ENCODE data around the gene SLC7A6.
"Not testable (repeated sequence)": the region's sequence is repeated elsewhere in the genome, so short reads cannot be mapped to it uniquely, and the experiment has no call there.

SLC7A6 gene

DNA sequence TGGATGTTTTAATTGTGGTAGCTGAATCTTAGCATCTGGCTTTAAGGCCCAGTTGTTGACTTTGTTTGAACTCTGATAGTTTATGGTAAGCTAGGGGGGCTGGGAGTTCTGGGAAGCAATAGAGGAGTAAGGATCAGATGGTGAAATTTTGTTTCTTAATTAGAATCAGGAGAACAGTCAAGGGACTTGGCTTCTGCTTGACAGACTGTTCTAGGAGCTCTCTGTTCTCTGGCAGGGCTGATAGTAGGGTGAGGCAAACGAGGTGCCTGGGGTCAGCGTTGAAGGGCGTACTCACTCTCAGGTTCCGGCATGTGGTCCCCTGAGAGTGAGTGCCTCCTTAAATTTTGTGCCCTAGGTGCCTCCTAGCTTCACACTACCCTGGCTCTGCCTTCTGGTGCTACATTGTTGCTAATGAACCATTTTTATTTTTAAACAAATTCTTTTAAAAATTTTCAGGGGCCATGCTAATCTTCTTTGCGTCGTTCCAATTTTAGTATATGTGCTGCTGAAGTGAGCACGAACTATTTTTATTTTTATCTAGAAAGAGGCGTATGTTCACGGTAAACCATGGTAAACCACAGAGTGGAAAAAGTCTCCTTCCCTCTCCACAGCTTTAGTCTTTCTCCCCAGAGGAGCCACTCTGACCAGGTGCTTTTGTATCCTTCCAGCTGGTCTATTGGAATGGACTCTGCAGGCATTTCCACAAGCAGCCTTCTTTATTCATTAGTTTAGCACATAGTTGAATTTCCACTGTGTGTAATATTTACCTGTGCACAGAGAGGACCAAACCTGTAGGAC, 19.7 kb downstream of the SLC7A6 start:
- peak; percentile 62 for DNase-seq (ENCODE audit: low read depth)

GRCh38 chr16:68284847-68285246, 20.5 kb downstream of the SLC7A6 start:
- DNase-seq (ENCODE audit: low read depth): no peak

DNA sequence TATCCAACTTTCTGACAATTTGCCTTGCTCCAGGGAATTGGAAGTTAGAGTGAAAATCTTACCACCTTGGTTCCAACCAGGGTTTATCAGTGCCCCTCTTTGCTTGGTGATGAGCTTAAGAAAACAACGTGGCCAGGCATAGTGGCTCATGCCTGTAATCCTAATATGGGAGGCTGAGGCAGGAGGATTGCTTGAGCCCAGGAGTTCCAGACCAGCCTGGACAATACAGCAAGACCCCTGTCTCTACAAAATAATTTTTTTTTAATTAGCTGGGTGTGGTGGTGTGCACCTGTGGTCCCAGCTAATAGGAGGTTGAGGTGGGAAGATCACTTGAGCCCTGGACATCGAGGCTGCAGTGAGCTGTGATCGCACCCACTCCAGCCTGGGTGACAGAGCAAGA, 21.4 kb downstream of the SLC7A6 start:
- DNase-seq (ENCODE audit: low read depth): no peak

- no peak for DNase-seq (ENCODE audit: low read depth)
These were observed 22.1 kb downstream of the SLC7A6 start for GRCh38 chr16:68286153-68287074.

GRCh38 chr16:68287276-68288251, 23.2 kb downstream of the SLC7A6 start:
- peak; percentile 88 for DNase-seq (ENCODE audit: low read depth)

- DNase-seq (ENCODE audit: low read depth): no peak
These were observed 23.9 kb downstream of the SLC7A6 start for GRCh38 chr16:68288252-68288650.

DNA sequence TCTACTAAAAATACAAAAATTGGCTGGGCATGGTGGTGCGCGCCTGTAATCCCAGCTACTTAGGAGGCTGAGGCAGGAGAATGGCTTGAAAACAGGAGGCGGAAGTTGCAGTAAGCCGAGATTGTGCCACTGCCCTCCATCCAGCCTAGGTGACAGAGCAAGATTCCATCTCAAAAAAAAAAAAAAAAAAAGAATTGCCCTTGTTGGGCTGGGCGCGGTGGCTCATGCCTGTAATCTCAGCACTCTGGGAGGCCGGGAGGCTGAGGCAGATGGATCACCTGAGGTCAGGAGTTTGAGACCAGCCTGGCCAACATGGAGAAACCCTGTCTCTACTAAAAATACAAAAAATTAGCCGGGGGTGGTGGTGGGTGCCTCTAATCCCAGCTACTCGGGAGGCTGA, 24.5 kb downstream of the SLC7A6 start:
- DNase-seq (ENCODE audit: low read depth): not testable (repeated sequence)

GRCh38 chr16:68289202-68289601, 24.9 kb downstream of the SLC7A6 start:
- DNase-seq (ENCODE audit: low read depth): no peak

DNA sequence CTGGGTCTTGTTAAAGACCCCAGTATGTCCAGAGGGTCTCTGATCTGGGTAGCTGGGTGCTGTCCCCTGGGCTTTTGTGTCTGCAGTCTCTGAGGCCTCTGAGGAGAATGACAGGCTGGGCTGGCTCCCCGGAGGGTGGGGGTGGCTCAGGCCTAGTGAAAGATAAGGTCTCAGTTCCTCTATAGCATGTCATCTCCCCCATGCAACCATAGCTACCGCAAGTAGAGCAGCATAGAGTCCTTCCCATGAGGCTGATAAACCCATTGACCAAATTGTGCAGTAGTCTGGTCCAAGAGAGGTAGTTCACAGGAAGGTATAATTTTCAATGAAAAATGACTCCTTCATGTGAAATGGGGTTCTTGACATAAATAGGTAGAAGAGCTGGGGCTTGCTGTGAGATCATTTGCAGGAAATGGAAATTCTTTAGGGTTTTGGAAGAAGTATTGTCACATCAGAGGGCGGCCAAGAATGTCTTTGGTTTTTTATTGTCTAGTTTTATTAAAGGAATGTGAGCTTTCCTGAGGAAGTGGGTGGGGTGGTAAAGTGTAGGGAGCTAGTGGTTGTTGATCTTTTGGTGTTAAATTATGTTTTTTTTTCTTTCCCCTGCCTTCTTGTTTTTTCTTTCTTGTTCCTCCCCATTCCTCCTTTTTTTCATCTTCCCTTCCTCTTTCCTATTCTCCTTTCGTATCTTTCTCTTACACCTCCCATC, 25.4 kb downstream of the SLC7A6 start:
- no peak for DNase-seq (ENCODE audit: low read depth)

GRCh38 chr16:68290450-68290849, 26.1 kb downstream of the SLC7A6 start:
- no peak for DNase-seq (ENCODE audit: low read depth)

DNA sequence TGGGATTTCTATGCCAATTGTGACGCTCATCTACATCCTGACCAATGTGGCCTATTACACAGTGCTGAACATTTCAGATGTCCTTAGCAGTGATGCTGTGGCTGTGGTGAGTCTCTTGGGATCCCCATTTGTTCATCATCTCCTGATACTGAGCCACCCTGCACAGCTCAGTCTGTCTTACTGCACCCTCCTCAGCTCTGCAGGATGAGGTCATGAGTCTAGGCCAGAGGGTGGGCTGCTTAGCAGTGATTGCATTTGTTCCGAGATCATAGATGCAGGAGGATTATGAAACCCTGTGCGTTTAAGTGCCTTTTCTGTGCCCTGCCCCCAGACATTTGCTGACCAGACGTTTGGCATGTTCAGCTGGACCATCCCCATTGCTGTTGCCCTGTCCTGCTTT, 26.9 kb downstream of the SLC7A6 start:
- peak; percentile 14 for DNase-seq (ENCODE audit: low read depth)

DNA sequence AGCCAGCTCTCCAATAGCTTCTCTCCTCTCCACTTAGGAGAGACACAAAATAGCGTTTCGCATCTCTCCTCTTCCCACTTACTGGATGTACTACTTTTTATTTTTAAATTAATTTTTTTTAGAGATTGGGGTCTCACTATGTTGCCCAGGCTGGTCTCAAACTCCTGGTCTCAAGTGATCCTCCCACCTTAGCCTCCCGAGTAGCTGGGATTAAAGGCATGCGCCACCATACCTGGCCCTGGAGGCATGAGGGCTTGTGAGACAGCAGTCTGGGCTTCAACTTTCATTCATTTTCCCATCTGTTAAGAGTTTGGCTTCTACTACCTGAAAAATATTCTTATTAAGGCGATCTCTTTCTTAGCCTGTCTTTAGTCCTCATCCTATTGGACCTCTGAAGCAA, 28.1 kb downstream of the SLC7A6 start:
- no peak for DNase-seq (ENCODE audit: low read depth)

DNA sequence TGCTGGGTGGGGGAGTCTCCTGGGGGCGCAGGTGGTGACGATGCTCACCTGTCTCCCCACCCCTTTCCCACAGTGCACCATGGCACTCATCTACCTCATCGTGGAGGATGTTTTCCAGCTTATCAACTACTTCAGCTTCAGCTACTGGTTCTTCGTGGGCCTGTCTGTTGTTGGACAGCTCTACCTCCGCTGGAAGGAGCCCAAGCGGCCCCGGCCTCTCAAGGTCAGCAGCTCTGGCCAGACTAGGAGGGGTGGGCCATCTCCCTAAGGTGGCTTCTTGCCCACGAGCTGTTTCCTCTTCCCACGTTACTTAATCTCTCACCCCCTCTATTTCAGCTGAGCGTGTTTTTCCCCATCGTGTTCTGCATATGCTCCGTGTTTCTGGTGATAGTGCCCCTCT, 32.0 kb downstream of the SLC7A6 start:
- DNase-seq (ENCODE audit: low read depth): no peak

- no peak for DNase-seq (ENCODE audit: low read depth)
These were observed 32.4 kb downstream of the SLC7A6 start for GRCh38 chr16:68296693-68297092.

DNA sequence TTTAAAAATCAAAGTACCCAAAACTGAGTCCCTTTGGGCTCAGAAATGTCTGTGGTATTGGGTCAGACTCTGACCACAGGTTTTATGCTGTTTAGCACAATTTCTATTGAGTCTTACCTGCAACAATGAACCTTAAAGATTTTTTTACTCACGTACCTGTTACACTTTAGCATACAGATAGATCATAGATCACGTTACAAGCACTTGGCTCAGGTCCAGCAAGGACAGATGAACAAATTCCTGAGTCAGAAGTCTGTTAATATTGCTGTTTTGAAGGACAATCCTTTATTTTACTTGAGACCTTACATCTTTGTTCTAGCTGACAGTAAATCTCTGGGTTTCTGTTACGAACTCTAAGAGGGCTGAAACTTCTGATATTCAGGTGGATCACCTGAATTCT, 33.6 kb downstream of the SLC7A6 start:
- no peak for DNase-seq (ENCODE audit: low read depth)

DNA sequence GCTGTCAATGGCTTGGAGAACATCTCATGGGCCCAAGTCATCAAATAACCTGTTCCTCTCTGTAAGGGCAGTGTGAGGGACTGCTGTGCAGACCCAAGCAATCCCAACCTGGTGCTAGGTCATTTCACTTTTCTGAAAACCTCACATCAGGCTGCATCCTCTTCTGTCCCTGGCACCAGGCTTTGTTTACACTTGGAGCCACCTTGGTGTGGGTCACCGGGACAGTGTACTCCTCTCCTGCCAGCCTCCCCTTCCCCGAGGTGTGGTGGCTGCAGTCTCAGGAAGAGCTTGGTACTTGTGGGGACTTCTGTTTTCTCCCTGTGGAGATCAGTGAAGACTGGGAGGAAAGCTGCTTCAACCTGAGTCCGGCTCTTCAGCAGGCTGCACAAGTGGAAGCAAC, 34.0 kb downstream of the SLC7A6 start:
- no peak for DNase-seq (ENCODE audit: low read depth)

DNA sequence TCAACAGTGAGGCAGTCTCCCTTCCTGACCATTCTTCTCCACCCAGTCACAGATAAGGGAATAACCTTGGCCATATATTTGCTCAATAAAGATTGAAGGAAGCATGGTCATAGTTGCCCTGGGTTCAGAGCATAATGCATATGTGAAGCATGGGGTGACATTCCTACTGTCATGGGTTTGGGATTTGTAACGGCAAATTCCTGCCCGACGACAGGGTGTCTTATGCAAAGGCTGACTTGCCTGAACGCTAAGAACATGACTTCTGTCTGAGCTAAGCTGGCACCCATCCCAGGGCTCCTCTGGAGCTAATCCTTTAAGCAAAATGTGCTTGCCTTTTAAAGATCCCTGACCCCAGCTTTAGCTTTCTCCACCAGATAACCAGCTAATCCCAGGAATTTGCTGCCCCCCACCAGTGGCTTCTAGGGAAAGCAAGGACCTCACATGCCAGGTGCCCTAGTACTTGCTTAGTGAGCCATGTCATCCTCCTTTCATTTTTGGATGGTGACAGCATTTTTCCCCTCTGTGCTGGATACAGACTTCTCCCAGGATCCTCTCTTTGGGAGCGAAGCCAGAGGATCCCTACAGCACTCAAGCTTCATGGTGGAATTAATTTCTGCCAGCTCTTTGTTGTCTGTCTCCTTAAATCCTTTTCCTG, 34.7 kb downstream of the SLC7A6 start:
- DNase-seq (ENCODE audit: low read depth): peak; percentile 37

- DNase-seq (ENCODE audit: low read depth): no peak
These were observed 35.5 kb downstream of the SLC7A6 start for GRCh38 chr16:68299571-68300453.

DNA sequence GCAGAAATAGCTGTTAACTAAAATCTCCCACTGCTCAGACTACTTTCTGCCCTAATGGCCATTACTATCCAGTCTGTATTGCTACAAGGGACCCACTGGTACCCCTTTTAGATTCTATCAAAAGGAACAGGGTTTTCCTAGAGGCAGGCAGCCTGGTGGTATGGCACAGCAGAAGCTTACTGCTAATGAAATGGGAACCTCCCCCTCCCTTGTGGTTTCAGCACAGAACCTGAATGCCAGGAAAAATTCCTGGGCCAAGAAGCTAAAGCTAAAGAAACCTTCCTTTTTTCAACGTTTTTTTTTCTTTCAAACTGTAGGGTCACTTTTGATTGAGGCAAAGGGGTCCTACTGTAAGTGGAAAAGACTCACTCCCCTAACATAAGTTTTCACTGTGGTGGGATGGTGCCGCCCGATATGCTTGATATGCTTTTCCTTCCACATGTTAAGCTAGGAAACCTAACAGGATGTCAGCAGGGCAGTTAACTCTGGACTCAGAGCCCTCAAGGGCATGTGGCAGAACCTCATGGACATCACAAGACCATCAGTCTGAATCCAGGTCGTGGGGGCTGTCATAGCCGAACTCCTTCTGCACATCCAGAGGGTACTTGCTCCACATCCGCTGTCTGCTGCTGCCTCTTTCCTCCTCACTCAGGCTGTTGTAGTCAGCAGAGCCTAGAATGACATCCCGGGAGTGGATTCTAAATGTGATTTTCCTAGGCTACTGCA, 36.6 kb downstream of the SLC7A6 start:
- no peak for DNase-seq (ENCODE audit: low read depth)

Data from fibroblast of the conjunctiva (primary cell).